ENCODE measurements around the gene CFAP99.

DNA sequence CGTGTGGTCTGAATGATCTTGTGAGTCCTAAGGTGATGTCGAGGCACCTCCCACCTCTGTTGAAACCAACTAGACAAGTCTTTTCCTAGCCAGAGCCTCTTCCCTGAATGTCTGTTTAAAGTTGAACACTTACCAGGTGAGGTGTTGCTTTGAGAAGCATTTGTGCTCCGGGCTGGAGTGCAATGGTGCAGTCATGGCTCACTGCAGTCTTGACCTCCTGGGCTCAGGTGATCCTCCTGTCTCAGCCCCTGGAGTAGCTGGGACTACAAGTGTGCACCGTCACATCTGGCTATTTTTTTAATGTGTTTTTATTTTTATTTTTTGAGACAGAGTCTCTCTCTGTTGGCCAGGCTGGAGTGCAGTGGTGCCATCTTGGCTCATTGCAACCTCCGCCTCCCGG lies 68.2 kb downstream of the CFAP99 start:
- TF ChIP-seq POLR2AphosphoS5 (IDR thresholded peaks at IDR 0.05; ENCODE audit: borderline replicate concordance, low read depth, low read length) (no peak), EZH2 (IDR thresholded peaks at IDR 0.05) (no peak), FOXP2 (optimal IDR thresholded peaks at IDR 0.05; ENCODE audit: control extremely low read depth, extremely low read length, insufficient read depth) (no peak)
